Thymus (tissue), 11 donors: ENCODE data around the gene MYO10. TPM values are rescaled to one million over a fixed set of nuclear protein-coding genes. Genes with fewer than 3 reads are reported as not detected.
"Not testable (repeated sequence)": the region's sequence is repeated elsewhere in the genome, so short reads cannot be mapped to it uniquely, and the experiment has no call there.

Experiments used
- DNase-seq, 9 donors: peaks; one replicate each; pipeline ENCODE4 v3.0.0-alpha.2; 2013; ENCODE audit warnings: low spot score in 9 of 9, low read depth in 6 of 9, missing footprints in 1 of 9
- H3K27ac ChIP-seq, 2 donors: one replicate each; pipeline ENCODE4 v1.5.1; 2013; ENCODE audit warnings: control low read depth in 1 of 2, low read depth in 1 of 2, low read length in 1 of 2, mild to moderate bottlenecking in 1 of 2, moderate library complexity in 1 of 2
- H3K27me3 ChIP-seq, 2 donors: one replicate each; pipeline ENCODE4 v1.5.1; 2013; ENCODE audit warnings: low read length in 1 of 2; ENCODE audit not compliant: control insufficient read depth in 2 of 2, insufficient read depth in 1 of 2
- H3K36me3 ChIP-seq, 2 donors: one replicate each; pipeline ENCODE4 v1.5.1; 2013; ENCODE audit warnings: low read length in 1 of 2, mild to moderate bottlenecking in 1 of 2, moderate library complexity in 1 of 2; ENCODE audit not compliant: control insufficient read depth in 2 of 2, insufficient read depth in 2 of 2
- H3K4me1 ChIP-seq, 2 donors: one replicate each; pipeline ENCODE4 v1.5.1; 2013; ENCODE audit warnings: low read length in 2 of 2; ENCODE audit not compliant: control insufficient read depth in 2 of 2, insufficient read depth in 2 of 2
- H3K4me3 ChIP-seq, 2 donors: one replicate each; pipeline ENCODE4 v1.5.1; 2013; ENCODE audit warnings: low read length in 2 of 2, control low read depth in 1 of 2, mild to moderate bottlenecking in 1 of 2
- H3K9me3 ChIP-seq, 2 donors: one replicate each; pipeline ENCODE4 v1.5.1; 2013; ENCODE audit warnings: low read length in 1 of 2, mild to moderate bottlenecking in 1 of 2; ENCODE audit not compliant: control insufficient read depth in 2 of 2, insufficient read depth in 1 of 2
- WGBS: extraction: QIAGEN DNeasy Blood & Tissue Kit; methylation state at CpG from one replicate; pipeline ENCODE4 v1.1.7; 2013; 5-methylcytosine and 5-hydroxymethylcytosine counted together
- polyA plus RNA-seq: library from polyadenylated mRNA; stranded (reverse); fragments of 200-250 nt; gene quantifications from one replicate; pipeline ENCODE4 v1.2.3, GENCODE V29; 2013
- total RNA-seq: library from RNA; stranded (reverse); fragments of 120-200 nt; gene quantifications from one replicate; pipeline ENCODE4 v1.2.4, GENCODE V29; 2013
- donor health status: healthy.

The MYO10 gene
- total and polyA plus RNA-seq, 2 donors = 4.3 to 6.0 TPM

DNA sequence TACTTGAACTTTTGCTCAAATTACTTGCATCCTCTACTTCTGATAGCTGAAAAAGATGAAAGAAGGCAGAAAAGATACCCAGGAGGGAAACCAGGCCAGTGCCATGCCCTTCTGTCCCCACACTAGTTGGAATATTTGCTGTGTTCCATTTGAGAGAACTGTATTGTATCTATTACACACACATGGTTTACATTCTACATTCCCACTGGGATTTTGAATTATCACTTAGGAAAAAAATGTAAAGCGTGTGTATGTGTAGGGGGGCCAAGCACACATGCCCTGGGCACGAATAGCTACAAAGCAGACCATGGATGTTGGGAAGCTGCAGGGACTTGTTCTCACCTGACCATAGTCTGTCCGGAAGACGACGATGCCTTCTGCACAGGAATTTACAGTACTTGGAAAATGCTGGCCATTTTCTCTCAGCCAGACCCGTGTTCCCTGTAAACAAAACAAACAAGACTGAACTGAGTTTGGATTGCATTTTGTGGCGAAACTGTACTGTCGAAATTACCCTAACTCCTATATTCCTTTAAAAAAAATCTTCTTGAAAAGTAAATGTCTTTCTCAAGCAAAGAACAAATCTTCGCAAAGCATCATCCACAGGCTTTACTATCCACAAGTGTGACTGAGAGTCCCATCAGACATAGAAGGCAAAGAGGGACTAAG is 58.7 kb downstream of the MYO10 start:
- H3K4me3 ChIP-seq = no peak overlapping the region
- H3K9me3 ChIP-seq = no peaks in the 10 kb centered on the region
- H3K36me3 ChIP-seq = no peaks in the 10 kb centered on the region
- 95% methylated on average over 9 of the region's 9 CpGs for WGBS
- no peak for DNase-seq
- no peak overlapping the region for H3K27ac ChIP-seq
- H3K27me3 ChIP-seq = no peaks in the 10 kb centered on the region
- H3K4me1 ChIP-seq = no peaks in the 10 kb centered on the region

DNA sequence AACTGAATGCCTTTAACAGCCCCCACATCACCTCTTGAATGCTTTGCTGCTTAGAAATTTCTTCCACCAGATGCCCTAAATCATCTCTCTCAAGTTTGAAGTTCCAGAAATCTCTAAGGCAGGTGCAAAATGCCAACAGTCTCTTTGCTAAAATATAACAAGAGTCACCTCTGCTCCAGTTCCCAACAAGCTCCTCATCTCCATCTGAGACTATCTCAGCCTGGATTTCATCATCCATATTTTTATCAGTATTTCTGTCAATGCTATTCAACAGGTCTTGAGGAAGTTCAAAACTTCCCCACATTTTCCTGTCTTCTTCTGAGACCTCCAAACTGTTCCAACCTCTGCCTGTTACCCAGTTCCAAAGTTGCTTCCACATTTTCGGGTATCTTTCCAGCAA is 61.7 kb downstream of the MYO10 start:
- DNase-seq, H3K36me3 ChIP-seq, H3K27me3 ChIP-seq, H3K4me1 ChIP-seq, H3K4me3 ChIP-seq, H3K9me3 ChIP-seq, H3K27ac ChIP-seq: not testable (repeated sequence)
- 99% methylated on average over 1 of the region's 1 CpG for WGBS

DNA sequence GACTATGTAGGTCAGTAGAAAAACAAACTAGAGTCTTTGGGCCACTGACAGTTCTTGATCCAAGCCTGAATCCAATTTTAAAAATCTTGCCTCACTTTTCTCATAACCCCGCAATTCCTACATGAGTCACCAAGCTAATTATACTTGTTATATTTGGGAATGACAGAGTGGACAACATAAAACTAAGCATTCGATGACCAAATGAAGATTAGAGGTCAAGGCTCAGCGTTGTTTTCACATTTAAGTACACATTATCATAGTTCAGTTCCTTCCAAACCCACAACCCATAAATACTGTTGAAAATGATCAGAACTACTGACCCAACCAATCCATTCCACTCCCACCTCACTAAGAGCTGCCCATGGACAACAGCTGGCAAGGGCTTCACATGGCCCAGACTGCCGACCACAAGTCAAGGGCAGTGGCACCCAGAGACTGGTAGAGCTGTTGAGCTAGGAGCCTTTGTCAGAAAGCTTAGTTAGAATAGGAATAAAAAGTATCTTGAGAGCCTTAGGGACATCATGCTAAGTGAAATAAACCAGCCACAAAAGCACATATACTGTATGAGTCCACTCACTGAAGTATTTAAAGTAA is 64.2 kb downstream of the MYO10 start:
- Histone ChIP-seq H3K27ac (no peak overlapping the region), H3K4me3 (no peak overlapping the region), H3K9me3 (no peaks in the 10 kb centered on the region), H3K27me3 (no peaks in the 10 kb centered on the region), H3K36me3 (no peaks in the 10 kb centered on the region), H3K4me1 (peaks cover 0 to 3% of the 10 kb centered on the region in 2 donors)
- DNase-seq = no peak
- WGBS = 92% methylated on average over 4 of the region's 4 CpGs

DNA sequence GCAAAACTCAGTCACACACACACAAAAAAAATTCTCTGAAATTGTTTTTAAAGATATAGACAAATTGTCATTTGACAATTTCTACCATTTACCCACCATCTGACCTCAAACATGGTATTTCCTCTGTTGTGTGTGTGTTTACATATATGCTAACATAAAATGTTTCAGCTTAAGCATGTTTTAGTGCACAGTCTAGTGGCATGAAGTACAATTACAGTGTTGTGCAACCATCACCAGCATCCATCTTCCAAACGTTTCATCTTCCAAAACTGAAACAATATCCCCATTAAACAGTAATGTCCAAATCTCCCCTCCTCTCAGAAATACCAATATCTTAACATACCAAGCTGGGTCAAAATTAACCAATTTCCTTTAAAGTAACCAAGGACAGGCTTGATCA is 65.2 kb downstream of the MYO10 start:
- H3K4me1 ChIP-seq = peaks cover 0 to 4% of the 10 kb centered on the region in 2 donors
- no peaks in the 10 kb centered on the region for H3K27me3 ChIP-seq
- 98% methylated on average over 1 of the region's 1 CpG for WGBS
- no peaks in the 10 kb centered on the region for H3K9me3 ChIP-seq
- no peak overlapping the region for H3K27ac ChIP-seq
- DNase-seq = no peak
- H3K36me3 ChIP-seq = no peaks in the 10 kb centered on the region
- H3K4me3 ChIP-seq = no peak overlapping the region

DNA sequence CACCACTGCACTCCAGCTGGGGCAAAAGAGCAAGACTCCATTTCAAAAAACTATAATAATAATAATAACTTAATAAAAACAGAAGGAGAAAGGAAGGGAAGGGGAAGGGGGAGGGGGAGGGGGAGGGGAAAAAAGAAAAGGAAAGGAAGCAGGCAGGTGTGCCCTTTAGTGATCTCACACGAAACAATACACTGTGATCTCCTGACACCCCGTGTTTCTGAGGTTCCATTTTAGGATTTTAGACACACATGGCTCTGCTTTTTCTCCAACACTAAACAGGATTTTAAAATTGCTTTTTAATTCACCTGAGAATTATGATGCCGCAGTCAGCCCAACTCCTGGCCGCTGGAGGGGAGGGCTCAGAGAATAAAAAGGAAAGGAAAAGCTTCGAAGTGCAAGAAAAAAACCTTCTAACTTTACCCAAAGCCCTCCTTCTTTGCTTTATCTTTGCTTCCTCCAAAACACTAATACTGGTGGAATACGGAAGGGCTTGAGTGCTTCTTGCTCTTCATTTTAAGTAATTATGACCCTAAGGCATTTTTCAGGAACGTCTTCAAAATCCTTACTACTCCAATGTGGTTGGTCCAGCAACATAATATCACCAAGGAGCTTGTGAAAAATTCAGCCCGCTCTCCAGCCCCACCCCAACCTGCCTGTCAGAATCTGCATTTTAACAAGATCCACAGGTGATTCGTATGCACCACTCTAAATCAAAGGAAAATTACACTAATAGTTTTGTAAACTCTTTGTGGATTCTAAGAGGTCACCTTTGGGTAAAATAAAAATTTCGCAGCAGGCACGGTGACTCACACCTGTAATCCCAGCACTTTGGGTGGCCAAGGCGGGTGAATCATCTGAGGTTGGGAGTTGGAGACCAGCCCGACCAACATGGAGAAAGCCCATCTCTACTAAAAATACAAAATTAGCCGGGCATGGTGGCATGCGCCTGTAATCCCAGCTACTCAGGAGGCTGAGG is 66.0 kb downstream of the MYO10 start:
- Histone ChIP-seq H3K36me3 (no peaks in the 10 kb centered on the region), H3K4me1 (peaks cover 0 to 4% of the 10 kb centered on the region in 2 donors), H3K27ac (no peak overlapping the region), H3K9me3 (no peaks in the 10 kb centered on the region), H3K4me3 (no peak overlapping the region), H3K27me3 (no peaks in the 10 kb centered on the region)
- DNase-seq = no peak
- WGBS = 95% methylated on average over 15 of the region's 15 CpGs

DNA sequence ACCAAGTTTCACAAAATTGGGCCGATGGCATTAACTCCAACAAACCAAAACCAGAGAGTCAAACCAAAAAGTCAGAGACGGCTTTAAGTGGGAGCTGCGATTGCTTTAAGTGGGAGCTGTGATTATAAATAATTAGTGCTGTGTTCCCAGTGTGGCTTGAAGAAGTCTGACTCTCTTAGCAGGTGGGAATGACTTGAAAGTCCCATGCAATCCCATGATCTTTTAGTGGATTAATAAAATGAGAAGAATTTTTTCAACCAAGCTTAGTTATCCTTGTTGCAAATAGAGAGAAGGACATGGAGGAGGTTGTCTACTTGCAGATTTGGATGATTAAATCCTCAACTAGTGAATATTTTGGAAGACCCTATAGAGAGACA is 68.5 kb downstream of the MYO10 start:
- WGBS = 97% methylated on average over 3 of the region's 3 CpGs
- Histone ChIP-seq H3K9me3 (no peaks in the 10 kb centered on the region), H3K4me3 (no peak overlapping the region), H3K27ac (no peak overlapping the region), H3K27me3 (no peaks in the 10 kb centered on the region), H3K36me3 (no peaks in the 10 kb centered on the region), H3K4me1 (peaks cover 0 to 4% of the 10 kb centered on the region in 2 donors)
- no peak for DNase-seq

DNA sequence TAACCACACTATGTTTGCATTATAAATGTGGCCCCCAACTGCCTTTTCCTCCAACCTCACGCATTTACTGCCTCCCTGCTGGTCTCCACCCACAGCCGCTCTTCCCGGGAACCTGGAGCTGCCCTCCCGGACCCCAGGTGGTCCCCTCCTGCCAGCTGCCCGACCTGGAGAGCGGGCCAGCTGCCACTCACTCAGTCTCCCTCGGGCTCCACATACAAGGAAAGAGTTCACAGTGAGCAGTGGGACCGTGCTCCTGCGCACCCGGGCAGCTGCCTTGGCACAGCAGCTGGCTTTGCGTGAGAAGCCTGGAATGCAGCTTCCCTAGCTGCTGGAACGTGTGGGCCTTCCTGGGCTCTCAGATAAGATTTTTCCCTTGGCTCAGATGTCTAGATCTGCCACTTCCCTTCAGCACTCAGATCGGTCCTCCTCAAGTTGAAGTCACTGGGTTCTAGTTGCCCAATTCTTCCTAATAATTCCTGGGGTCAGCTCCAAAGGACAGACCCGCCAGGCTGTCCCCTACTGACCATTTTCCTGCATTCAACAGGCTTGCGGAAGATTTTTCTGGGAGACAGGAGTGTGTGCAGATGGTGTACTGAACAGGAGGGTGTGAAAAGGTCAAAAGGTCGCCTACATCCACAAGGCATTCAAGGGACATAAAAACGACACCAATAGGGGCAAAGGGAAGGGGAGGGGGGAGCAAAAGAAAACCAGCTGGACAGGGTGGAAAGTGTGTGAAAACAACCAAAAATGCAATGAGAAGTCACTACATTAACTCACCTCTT is 69.1 kb downstream of the MYO10 start:
- 92% methylated on average over 17 of the region's 17 CpGs for WGBS
- Histone ChIP-seq H3K27ac (peak overlapping the region in 1 of 2 donors; percentile 30), H3K4me1 (peaks cover 0 to 4% of the 10 kb centered on the region in 2 donors), H3K27me3 (no peaks in the 10 kb centered on the region), H3K36me3 (no peaks in the 10 kb centered on the region), H3K9me3 (no peaks in the 10 kb centered on the region), H3K4me3 (no peak overlapping the region)
- no peak for DNase-seq

DNA sequence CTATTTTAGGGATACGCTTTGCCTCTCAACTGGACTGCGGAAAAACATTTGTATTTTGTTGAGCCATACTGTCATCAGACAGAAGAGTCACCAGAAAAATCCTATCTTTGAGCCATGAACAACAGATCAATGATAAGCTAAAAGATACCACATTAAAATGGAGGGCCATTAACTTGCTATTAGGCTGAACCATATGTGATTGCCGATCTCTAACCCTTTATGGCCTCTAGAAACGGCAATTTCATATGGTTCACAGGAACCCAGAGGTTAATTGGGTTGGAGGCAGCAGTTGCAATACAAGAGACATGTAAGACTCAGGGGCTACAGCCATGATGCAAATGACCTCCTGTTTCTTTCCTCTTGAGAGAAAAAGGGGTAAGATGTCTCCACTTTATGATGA is 69.8 kb downstream of the MYO10 start:
- no peaks in the 10 kb centered on the region for H3K9me3 ChIP-seq
- no peak overlapping the region for H3K4me3 ChIP-seq
- no peaks in the 10 kb centered on the region for H3K27me3 ChIP-seq
- H3K36me3 ChIP-seq = no peaks in the 10 kb centered on the region
- DNase-seq = no peak
- H3K27ac ChIP-seq = no peak overlapping the region
- H3K4me1 ChIP-seq = peaks cover 0 to 4% of the 10 kb centered on the region in 2 donors
- 97% methylated on average over 4 of the region's 4 CpGs for WGBS
